ENCODE measurements around the gene MARCHF3. TPM values are rescaled to one million over a fixed set of nuclear protein-coding genes. Genes with fewer than 3 reads are reported as not detected.
"Not testable (repeated sequence)": the region's sequence is repeated elsewhere in the genome, so short reads cannot be mapped to it uniquely, and the experiment has no call there.

Gene MARCHF3
- total RNA-seq, 4 donors from 2014 or later, result 1.7 to 13.9 (median 2.5) TPM

- Histone ChIP-seq H3K36me3 (no peaks in the 10 kb centered on the region), H3K9me3 (no peaks in the 10 kb centered on the region), H3K27me3 (no peaks in the 10 kb centered on the region), H3K4me1 (peaks cover 15 to 33% (median 26%) of the 10 kb centered on the region in 4 donors), H3K4me3 (no peak overlapping the region), H3K27ac (replicated peaks in 1 of 4) (peak overlapping the region in 3 of 4 donors; percentile 55 to 79 (median 55))
- peak; percentile 14 for DNase-seq (ENCODE audit: extremely low spot score)
- no peak for TF ChIP-seq POLR2A (IDR thresholded peaks at IDR 0.05; ENCODE audit: low read depth)
- TF ChIP-seq CTCF (IDR thresholded peaks at IDR 0.05), result no peak
- TF ChIP-seq EP300 (IDR thresholded peaks at IDR 0.05), result no peak
- no peak for TF ChIP-seq POLR2AphosphoS5 (IDR thresholded peaks at IDR 0.05)
- intact Hi-C loops (cut with DNase I), result no loop called here
Measured at GRCh38 chr5:126846344-126846743, 184.0 kb downstream of the MARCHF3 start.

- H3K9me3 ChIP-seq; intact Hi-C loops (cut with DNase I); H3K36me3 ChIP-seq; H3K27ac ChIP-seq (replicated peaks in 1 of 4); H3K27me3 ChIP-seq: not testable (repeated sequence)
- Histone ChIP-seq H3K4me3 (peak overlapping the region in 1 of 4 donors; percentile 0), H3K4me1 (peaks cover 10 to 27% (median 19%) of the 10 kb centered on the region in 4 donors)
- peak; percentile 93 for DNase-seq (ENCODE audit: extremely low spot score)
- 54% methylated on average over 10 of the region's 14 CpGs for WGBS
Measured at GRCh38 chr5:126845470-126846070, 184.8 kb downstream of the MARCHF3 start.

DNA sequence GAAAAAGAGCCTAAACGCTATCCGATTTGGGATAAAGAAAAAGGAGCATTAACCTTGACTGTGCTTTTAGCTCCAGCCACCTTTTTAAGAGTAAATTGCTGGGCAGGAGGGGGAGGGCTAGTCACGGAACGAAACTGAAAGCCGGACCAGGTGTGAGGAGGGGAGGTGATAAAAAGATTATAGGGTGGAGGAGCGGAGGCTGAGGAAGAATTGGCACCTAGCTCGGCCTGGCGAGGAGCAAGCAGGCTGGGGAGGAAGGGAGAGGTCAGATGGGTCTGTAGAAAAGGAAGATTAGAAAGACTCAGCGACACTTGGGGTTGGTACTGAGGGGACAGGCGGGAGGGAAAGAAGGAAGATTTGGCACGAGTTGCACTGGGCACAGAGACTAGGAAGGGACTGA is 187.0 kb downstream of the MARCHF3 start:
- H3K27me3 ChIP-seq; DNase-seq (ENCODE audit: extremely low spot score); H3K36me3 ChIP-seq; H3K9me3 ChIP-seq; H3K27ac ChIP-seq (replicated peaks in 1 of 4); intact Hi-C loops (cut with DNase I); H3K4me3 ChIP-seq: not testable (repeated sequence)
- 85% methylated on average over 11 of the region's 11 CpGs for WGBS
- peaks cover 6 to 26% (median 14%) of the 10 kb centered on the region in 4 donors for H3K4me1 ChIP-seq

GRCh38 chr5:126839407-126839806 is 191.0 kb downstream of the MARCHF3 start:
- H3K27ac ChIP-seq (replicated peaks in 1 of 4); DNase-seq (ENCODE audit: extremely low spot score); H3K4me1 ChIP-seq; intact Hi-C loops (cut with DNase I); H3K27me3 ChIP-seq; H3K9me3 ChIP-seq; H3K36me3 ChIP-seq; H3K4me3 ChIP-seq: not testable (repeated sequence)
- 97% methylated on average over 7 of the region's 7 CpGs for WGBS

- Histone ChIP-seq H3K4me3 (no peak overlapping the region), H3K4me1 (no peaks in the 10 kb centered on the region), H3K9me3 (no peaks in the 10 kb centered on the region), H3K27ac (replicated peaks in 1 of 4) (no peak overlapping the region), H3K36me3 (peaks cover 0 to 3% (median 0%) of the 10 kb centered on the region in 4 donors), H3K27me3 (no peaks in the 10 kb centered on the region)
- WGBS, result 80% methylated on average over 7 of the region's 7 CpGs
- DNase-seq (ENCODE audit: extremely low spot score), result no peak
- TF ChIP-seq CTCF (IDR thresholded peaks at IDR 0.05) (peak; percentile 21 to 39 (median 26)), POLR2AphosphoS5 (IDR thresholded peaks at IDR 0.05) (no peak), POLR2A (IDR thresholded peaks at IDR 0.05; ENCODE audit: low read depth) (no peak)
- intact Hi-C loops (cut with DNase I), result no loop called here
Measured at GRCh38 chr5:126837906-126838539, 192.3 kb downstream of the MARCHF3 start.

DNA sequence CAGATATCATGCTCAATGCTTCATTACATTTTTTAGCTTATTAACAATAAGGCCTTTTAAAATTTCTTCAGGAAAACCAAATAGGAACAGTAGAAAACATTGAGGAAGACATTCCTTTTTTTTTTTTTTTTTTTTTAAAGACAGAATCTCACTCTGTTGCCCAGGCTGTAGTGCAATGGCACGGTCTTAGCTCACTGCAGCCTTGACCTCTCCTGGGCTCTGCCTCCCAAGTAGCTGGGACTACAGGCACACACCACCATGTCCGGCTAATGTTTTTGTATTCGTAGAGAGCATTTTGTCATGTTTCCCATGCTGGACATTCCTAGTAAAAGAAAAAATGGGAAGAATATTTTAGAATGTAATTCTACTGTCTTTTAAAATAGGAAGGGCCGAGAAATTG is 193.1 kb downstream of the MARCHF3 start:
- peaks cover 0 to 3% (median 0%) of the 10 kb centered on the region in 4 donors for H3K36me3 ChIP-seq
- DNase-seq (ENCODE audit: extremely low spot score), result no peak
- no peaks in the 10 kb centered on the region for H3K4me1 ChIP-seq
- no peak overlapping the region for H3K4me3 ChIP-seq
- TF ChIP-seq EP300 (IDR thresholded peaks at IDR 0.05) (no peak), CTCF (IDR thresholded peaks at IDR 0.05) (no peak), POLR2AphosphoS5 (IDR thresholded peaks at IDR 0.05) (no peak), POLR2A (IDR thresholded peaks at IDR 0.05; ENCODE audit: low read depth) (no peak)
- intact Hi-C loops (cut with DNase I), result no loop called here
- 96% methylated on average over 4 of the region's 4 CpGs for WGBS
- H3K27me3 ChIP-seq, result no peaks in the 10 kb centered on the region
- H3K9me3 ChIP-seq, result no peaks in the 10 kb centered on the region
- H3K27ac ChIP-seq (replicated peaks in 1 of 4), result no peak overlapping the region

Measured in esophagus muscularis mucosa (tissue), 4 donors.